Measurements from ENCODE around the gene SPTY2D1. TPM values are rescaled to one million over a fixed set of nuclear protein-coding genes. Genes with fewer than 3 reads are reported as not detected.
"Not testable (repeated sequence)": the region's sequence is repeated elsewhere in the genome, so short reads cannot be mapped to it uniquely, and the experiment has no call there.

SPTY2D1 gene
- polyA plus RNA-seq, 1 of the 3 experiments (the other 2 are of a cell fraction): 5.3 TPM

- TF ChIP-seq MXI1 (IDR thresholded peaks at IDR 0.05; ENCODE audit: low read depth, low read length) (no peak), POLR2AphosphoS5 (IDR thresholded peaks at IDR 0.05; ENCODE audit: low read depth, low read length) (no peak), FOXM1 (IDR thresholded peaks at IDR 0.05; ENCODE audit: low read depth) (no peak), RFX5 (IDR thresholded peaks at IDR 0.05; ENCODE audit: low read length) (no peak), TCF12 (IDR thresholded peaks at IDR 0.05) (no peak), TAF1 (IDR thresholded peaks at IDR 0.05; ENCODE audit: borderline replicate concordance, low read depth, low read length) (no peak)
- TF ChIP-seq, protein P1, sequence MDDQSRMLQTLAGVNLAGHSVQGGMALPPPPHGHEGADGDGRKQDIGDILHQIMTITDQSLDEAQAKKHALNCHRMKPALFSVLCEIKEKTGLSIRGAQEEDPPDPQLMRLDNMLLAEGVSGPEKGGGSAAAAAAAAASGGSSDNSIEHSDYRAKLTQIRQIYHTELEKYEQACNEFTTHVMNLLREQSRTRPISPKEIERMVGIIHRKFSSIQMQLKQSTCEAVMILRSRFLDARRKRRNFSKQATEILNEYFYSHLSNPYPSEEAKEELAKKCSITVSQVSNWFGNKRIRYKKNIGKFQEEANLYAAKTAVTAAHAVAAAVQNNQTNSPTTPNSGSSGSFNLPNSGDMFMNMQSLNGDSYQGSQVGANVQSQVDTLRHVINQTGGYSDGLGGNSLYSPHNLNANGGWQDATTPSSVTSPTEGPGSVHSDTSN (IDR thresholded peaks at IDR 0.05): no peak
- Histone ChIP-seq H3K27me3 (ENCODE audit: insufficient read depth) (no peaks in the 10 kb centered on the region), H3K27ac (ENCODE audit: low read depth in 2 of 2, low read length in 1 of 2) (no peak overlapping the region), H3K4me3 (ENCODE audit: low read depth in 2 of 2, low read length in 1 of 2) (no peak overlapping the region), H3K4me2 (no peak overlapping the region), H2AFZ (ENCODE audit: low read depth) (no peak overlapping the region), H3K79me2 (ENCODE audit: insufficient read depth) (no peaks in the 10 kb centered on the region), H3K9me3 (no peaks in the 10 kb centered on the region), H3K36me3 (replicated peaks in 1 of 2; ENCODE audit: control insufficient read depth in 1 of 2, insufficient read depth in 2 of 2, low read length in 1 of 2) (no peaks in the 10 kb centered on the region), H3K4me1 (ENCODE audit: control insufficient read depth in 1 of 2, insufficient read depth in 2 of 2, low read depth in 1 of 2, low read length in 1 of 2) (no peaks in the 10 kb centered on the region), H3F3A (replicated peaks; ENCODE audit: insufficient read depth) (no peaks in the 10 kb centered on the region), H4K20me1 (ENCODE audit: insufficient read depth) (no peaks in the 10 kb centered on the region), H3K9ac (no peak overlapping the region), H3K9me2 (no peaks in the 10 kb centered on the region)
- WGBS (ENCODE audit: low lambda C conversion rate): 94% methylated on average over 4 of the region's 4 CpGs
- no peak for DNase-seq
- CTCF ChIA-PET: no interaction called here
- POLR2A ChIA-PET: no interaction called here
Measured at GRCh38 chr11:18668131-18668530, 34.0 kb upstream of the SPTY2D1 start.

DNA sequence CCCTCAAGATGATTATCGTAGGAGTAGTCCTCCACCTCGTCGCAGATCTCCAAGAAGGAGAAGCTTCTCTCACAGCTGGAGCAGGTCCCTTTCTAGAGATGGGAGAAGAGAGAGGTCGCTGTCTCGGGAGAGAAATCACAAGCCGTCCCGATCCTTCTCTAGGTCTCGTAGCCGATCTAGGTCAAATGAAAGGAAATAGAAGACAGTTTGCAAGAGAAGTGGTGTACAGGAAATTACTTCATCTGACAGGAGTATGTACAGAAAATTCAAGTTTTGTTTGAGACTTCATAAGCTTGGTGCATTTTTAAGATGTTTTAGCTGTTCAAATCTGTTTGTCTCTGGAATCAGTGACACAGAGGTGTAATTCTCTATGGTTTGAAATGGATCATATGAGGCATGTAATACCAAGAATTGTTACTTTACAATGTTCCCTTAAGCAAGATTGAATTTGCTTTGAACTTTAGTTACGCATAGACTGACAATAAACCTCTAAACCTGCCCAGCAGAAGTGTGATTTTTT lies 31.3 kb upstream of the SPTY2D1 start:
- H3K27me3 ChIP-seq (ENCODE audit: insufficient read depth); H3K9ac ChIP-seq; H3K79me2 ChIP-seq (ENCODE audit: insufficient read depth); H2AFZ ChIP-seq (ENCODE audit: low read depth); CTCF ChIA-PET; H3K4me3 ChIP-seq (ENCODE audit: low read depth in 2 of 2, low read length in 1 of 2); H3K4me2 ChIP-seq; H3K36me3 ChIP-seq (replicated peaks in 1 of 2; ENCODE audit: control insufficient read depth in 1 of 2, insufficient read depth in 2 of 2, low read length in 1 of 2); H3K27ac ChIP-seq (ENCODE audit: low read depth in 2 of 2, low read length in 1 of 2); DNase-seq; H3K4me1 ChIP-seq (ENCODE audit: control insufficient read depth in 1 of 2, insufficient read depth in 2 of 2, low read depth in 1 of 2, low read length in 1 of 2); POLR2A ChIA-PET; H4K20me1 ChIP-seq (ENCODE audit: insufficient read depth); H3K9me3 ChIP-seq; H3K9me2 ChIP-seq; H3F3A ChIP-seq (replicated peaks; ENCODE audit: insufficient read depth): not testable (repeated sequence)
- 81% methylated on average over 10 of the region's 10 CpGs for WGBS (ENCODE audit: low lambda C conversion rate)

GRCh38 chr11:18657673-18658072 lies 23.5 kb upstream of the SPTY2D1 start:
- Histone ChIP-seq H3K27ac (ENCODE audit: low read depth in 2 of 2, low read length in 1 of 2) (no peak overlapping the region), H3K4me3 (ENCODE audit: low read depth in 2 of 2, low read length in 1 of 2) (no peak overlapping the region), H2AFZ (ENCODE audit: low read depth) (no peak overlapping the region), H3K4me2 (no peak overlapping the region), H3K27me3 (ENCODE audit: insufficient read depth) (no peaks in the 10 kb centered on the region), H3K4me1 (ENCODE audit: control insufficient read depth in 1 of 2, insufficient read depth in 2 of 2, low read depth in 1 of 2, low read length in 1 of 2) (no peaks in the 10 kb centered on the region), H3K9me3 (no peaks in the 10 kb centered on the region), H3K79me2 (ENCODE audit: insufficient read depth) (no peaks in the 10 kb centered on the region), H3K9ac (no peak overlapping the region), H3K9me2 (no peaks in the 10 kb centered on the region), H3F3A (replicated peaks; ENCODE audit: insufficient read depth) (no peaks in the 10 kb centered on the region), H3K36me3 (replicated peaks in 1 of 2; ENCODE audit: control insufficient read depth in 1 of 2, insufficient read depth in 2 of 2, low read length in 1 of 2) (no peaks in the 10 kb centered on the region), H4K20me1 (ENCODE audit: insufficient read depth) (no peaks in the 10 kb centered on the region)
- ChIA-PET POLR2A (no interaction called here), CTCF (interaction anchor here (0.7 kb wide), 1 partner anchor 145 kb away, joined by 3 read pairs; no protein-coding TSS in a partner anchor)
- no peak for DNase-seq
- WGBS (ENCODE audit: low lambda C conversion rate): 19% methylated on average over 5 of the region's 5 CpGs
- TF ChIP-seq FOSL2 (IDR thresholded peaks at IDR 0.05; ENCODE audit: borderline replicate concordance, low read depth) (no peak), TAF1 (IDR thresholded peaks at IDR 0.05; ENCODE audit: borderline replicate concordance, low read depth, low read length) (no peak), YY1 (IDR thresholded peaks at IDR 0.05; ENCODE audit: low read depth) (no peak), FOXJ3 (CRISPR knock-in tag; IDR thresholded peaks at IDR 0.05) (no peak), MEF2A (IDR thresholded peaks at IDR 0.05; ENCODE audit: borderline replicate concordance, low read depth) (no peak), TCF12 (IDR thresholded peaks at IDR 0.05) (no peak), MXI1 (IDR thresholded peaks at IDR 0.05; ENCODE audit: low read depth, low read length) (no peak), FOXM1 (IDR thresholded peaks at IDR 0.05; ENCODE audit: low read depth) (no peak), RAD21 (IDR thresholded peaks at IDR 0.05; ENCODE audit: low read length) (no peak), TEAD4 (IDR thresholded peaks at IDR 0.05; ENCODE audit: borderline replicate concordance, insufficient read depth) (no peak), SIN3A (IDR thresholded peaks at IDR 0.05; ENCODE audit: borderline replicate concordance, low read depth, low read length) (no peak), GATA2 (CRISPR knock-in tag; IDR thresholded peaks at IDR 0.05) (no peak), JUND (IDR thresholded peaks at IDR 0.05) (no peak), ELF1 (IDR thresholded peaks at IDR 0.05) (no peak)
- TF ChIP-seq, protein P2, sequence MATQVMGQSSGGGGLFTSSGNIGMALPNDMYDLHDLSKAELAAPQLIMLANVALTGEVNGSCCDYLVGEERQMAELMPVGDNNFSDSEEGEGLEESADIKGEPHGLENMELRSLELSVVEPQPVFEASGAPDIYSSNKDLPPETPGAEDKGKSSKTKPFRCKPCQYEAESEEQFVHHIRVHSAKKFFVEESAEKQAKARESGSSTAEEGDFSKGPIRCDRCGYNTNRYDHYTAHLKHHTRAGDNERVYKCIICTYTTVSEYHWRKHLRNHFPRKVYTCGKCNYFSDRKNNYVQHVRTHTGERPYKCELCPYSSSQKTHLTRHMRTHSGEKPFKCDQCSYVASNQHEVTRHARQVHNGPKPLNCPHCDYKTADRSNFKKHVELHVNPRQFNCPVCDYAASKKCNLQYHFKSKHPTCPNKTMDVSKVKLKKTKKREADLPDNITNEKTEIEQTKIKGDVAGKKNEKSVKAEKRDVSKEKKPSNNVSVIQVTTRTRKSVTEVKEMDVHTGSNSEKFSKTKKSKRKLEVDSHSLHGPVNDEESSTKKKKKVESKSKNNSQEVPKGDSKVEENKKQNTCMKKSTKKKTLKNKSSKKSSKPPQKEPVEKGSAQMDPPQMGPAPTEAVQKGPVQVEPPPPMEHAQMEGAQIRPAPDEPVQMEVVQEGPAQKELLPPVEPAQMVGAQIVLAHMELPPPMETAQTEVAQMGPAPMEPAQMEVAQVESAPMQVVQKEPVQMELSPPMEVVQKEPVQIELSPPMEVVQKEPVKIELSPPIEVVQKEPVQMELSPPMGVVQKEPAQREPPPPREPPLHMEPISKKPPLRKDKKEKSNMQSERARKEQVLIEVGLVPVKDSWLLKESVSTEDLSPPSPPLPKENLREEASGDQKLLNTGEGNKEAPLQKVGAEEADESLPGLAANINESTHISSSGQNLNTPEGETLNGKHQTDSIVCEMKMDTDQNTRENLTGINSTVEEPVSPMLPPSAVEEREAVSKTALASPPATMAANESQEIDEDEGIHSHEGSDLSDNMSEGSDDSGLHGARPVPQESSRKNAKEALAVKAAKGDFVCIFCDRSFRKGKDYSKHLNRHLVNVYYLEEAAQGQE (IDR thresholded peaks at IDR 0.05; ENCODE audit: low read depth, low read length): no peak
- TF ChIP-seq, protein P3, sequence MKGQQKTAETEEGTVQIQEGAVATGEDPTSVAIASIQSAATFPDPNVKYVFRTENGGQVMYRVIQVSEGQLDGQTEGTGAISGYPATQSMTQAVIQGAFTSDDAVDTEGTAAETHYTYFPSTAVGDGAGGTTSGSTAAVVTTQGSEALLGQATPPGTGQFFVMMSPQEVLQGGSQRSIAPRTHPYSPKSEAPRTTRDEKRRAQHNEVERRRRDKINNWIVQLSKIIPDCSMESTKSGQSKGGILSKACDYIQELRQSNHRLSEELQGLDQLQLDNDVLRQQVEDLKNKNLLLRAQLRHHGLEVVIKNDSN (IDR thresholded peaks at IDR 0.05; ENCODE audit: borderline replicate concordance, low read depth): no peak

Data from SK-N-SH (cell line).